Measurements from ENCODE around the gene CNGA3. TPM values are rescaled to one million over a fixed set of nuclear protein-coding genes. Genes with fewer than 3 reads are reported as not detected.
"Not testable (repeated sequence)": the region's sequence is repeated elsewhere in the genome, so short reads cannot be mapped to it uniquely, and the experiment has no call there.

CNGA3 gene
- 1.2 TPM for total RNA-seq (ENCODE audit: insufficient read depth, low replicate concordance)

- DNase-seq (ENCODE audit: low spot score): peak; percentile 29
Measured at GRCh38 chr2:98346311-98347236, at the start of gene CNGA3. TSS of gene CNGA3 (plus strand) at chr2:98346456. CDS start at chr2:98369976, 23,520 bp downstream.

- DNase-seq (ENCODE audit: low spot score): no peak
Measured at GRCh38 chr2:98297817-98298682, 48.2 kb upstream of the CNGA3 start.

GRCh38 chr2:98298683-98299164 lies 47.5 kb upstream of the CNGA3 start:
- no peak for DNase-seq (ENCODE audit: low spot score)

GRCh38 chr2:98299211-98299905 lies 46.9 kb upstream of the CNGA3 start:
- peak; percentile 91 for DNase-seq (ENCODE audit: low spot score)

- no peak for DNase-seq (ENCODE audit: low spot score)
Measured at GRCh38 chr2:98300141-98300874, 45.9 kb upstream of the CNGA3 start.

GRCh38 chr2:98301469-98301868 lies 44.8 kb upstream of the CNGA3 start:
- no peak for DNase-seq (ENCODE audit: low spot score)

- not testable (repeated sequence) for DNase-seq (ENCODE audit: low spot score)
Measured at GRCh38 chr2:98307131-98307696, 39.0 kb upstream of the CNGA3 start.

- DNase-seq (ENCODE audit: low spot score): no peak
Measured at GRCh38 chr2:98308068-98308467, 38.2 kb upstream of the CNGA3 start.

- DNase-seq (ENCODE audit: low spot score): no peak
Measured at GRCh38 chr2:98308532-98308931, 37.7 kb upstream of the CNGA3 start.

- no peak for DNase-seq (ENCODE audit: low spot score)
Measured at GRCh38 chr2:98309580-98309979, 36.7 kb upstream of the CNGA3 start.

- no peak for DNase-seq (ENCODE audit: low spot score)
Measured at GRCh38 chr2:98310010-98310409, 36.2 kb upstream of the CNGA3 start.

- no peak for DNase-seq (ENCODE audit: low spot score)
Measured at GRCh38 chr2:98311090-98311489, 35.2 kb upstream of the CNGA3 start.

- DNase-seq (ENCODE audit: low spot score): no peak
Measured at GRCh38 chr2:98311771-98312545, 34.3 kb upstream of the CNGA3 start.

GRCh38 chr2:98313492-98314250 lies 32.6 kb upstream of the CNGA3 start:
- DNase-seq (ENCODE audit: low spot score): no peak

GRCh38 chr2:98314251-98314650 lies 32.0 kb upstream of the CNGA3 start:
- no peak for DNase-seq (ENCODE audit: low spot score)

- no peak for DNase-seq (ENCODE audit: low spot score)
Measured at GRCh38 chr2:98315957-98316356, 30.3 kb upstream of the CNGA3 start.

- no peak for DNase-seq (ENCODE audit: low spot score)
Measured at GRCh38 chr2:98317214-98317613, 29.0 kb upstream of the CNGA3 start.

GRCh38 chr2:98320171-98320570 lies 26.1 kb upstream of the CNGA3 start:
- not testable (repeated sequence) for DNase-seq (ENCODE audit: low spot score)

GRCh38 chr2:98324181-98324580 lies 22.1 kb upstream of the CNGA3 start:
- no peak for DNase-seq (ENCODE audit: low spot score)

Measured in umbilical cord (tissue), 2 donors.